Progenitor cell of endocrine pancreas (in vitro differentiated cells): ENCODE measurements around the gene FBXL13. TPM values are rescaled to one million over a fixed set of nuclear protein-coding genes. Genes with fewer than 3 reads are reported as not detected.
A peak's percentile ranks its signal among the peaks of the same experiment; 100 is the strongest.
"Not testable (repeated sequence)": the region's sequence is repeated elsewhere in the genome, so short reads cannot be mapped to it uniquely, and the experiment has no call there.

Source experiments
- DNase-seq: peaks from one replicate; pipeline ENCODE4 v3.0.0; 2021; ENCODE audit warnings: low spot score; ENCODE audit not compliant: unreplicated experiment
- H3K27ac Mint-ChIP-seq: 2 replicates; pipeline ENCODE4 v1.8.0; 2021; ENCODE audit warnings: mild to moderate bottlenecking, moderate library complexity, mixed read lengths
- H3K27me3 Mint-ChIP-seq: 2 replicates; pipeline ENCODE4 v1.8.0; 2021; ENCODE audit warnings: mixed read lengths
- H3K36me3 Mint-ChIP-seq: 2 replicates; pipeline ENCODE4 v1.8.0; 2022; ENCODE audit warnings: mixed read lengths; ENCODE audit not compliant: insufficient read depth
- H3K4me1 Mint-ChIP-seq: 2 replicates; pipeline ENCODE4 v1.8.0; 2021; ENCODE audit warnings: low read depth, mixed read lengths
- H3K4me3 Mint-ChIP-seq: 2 replicates; pipeline ENCODE4 v1.8.0; 2021; ENCODE audit warnings: low read depth, mild to moderate bottlenecking, moderate library complexity, mixed read lengths
- H3K9me3 Mint-ChIP-seq: 2 replicates; pipeline ENCODE4 v1.8.0; 2021; ENCODE audit warnings: low read depth, mixed read lengths
- total RNA-seq: library from RNA; stranded (reverse); gene quantifications from 2 replicates; pipeline ENCODE4 v1.2.1, GENCODE V29; 2021
- TF ChIP-seq, protein P1 (sequence below): fragments of 200-600 bp; sonication (generic); IDR thresholded peaks from one replicate; pipeline ENCODE4 v1.5.0; 2021; ENCODE audit warnings: antibody characterized with exemption, mild to moderate bottlenecking; ENCODE audit not compliant: unreplicated experiment

The FBXL13 gene
- total RNA-seq, 1 donor from 2014 or later: 9.1 TPM

DNA sequence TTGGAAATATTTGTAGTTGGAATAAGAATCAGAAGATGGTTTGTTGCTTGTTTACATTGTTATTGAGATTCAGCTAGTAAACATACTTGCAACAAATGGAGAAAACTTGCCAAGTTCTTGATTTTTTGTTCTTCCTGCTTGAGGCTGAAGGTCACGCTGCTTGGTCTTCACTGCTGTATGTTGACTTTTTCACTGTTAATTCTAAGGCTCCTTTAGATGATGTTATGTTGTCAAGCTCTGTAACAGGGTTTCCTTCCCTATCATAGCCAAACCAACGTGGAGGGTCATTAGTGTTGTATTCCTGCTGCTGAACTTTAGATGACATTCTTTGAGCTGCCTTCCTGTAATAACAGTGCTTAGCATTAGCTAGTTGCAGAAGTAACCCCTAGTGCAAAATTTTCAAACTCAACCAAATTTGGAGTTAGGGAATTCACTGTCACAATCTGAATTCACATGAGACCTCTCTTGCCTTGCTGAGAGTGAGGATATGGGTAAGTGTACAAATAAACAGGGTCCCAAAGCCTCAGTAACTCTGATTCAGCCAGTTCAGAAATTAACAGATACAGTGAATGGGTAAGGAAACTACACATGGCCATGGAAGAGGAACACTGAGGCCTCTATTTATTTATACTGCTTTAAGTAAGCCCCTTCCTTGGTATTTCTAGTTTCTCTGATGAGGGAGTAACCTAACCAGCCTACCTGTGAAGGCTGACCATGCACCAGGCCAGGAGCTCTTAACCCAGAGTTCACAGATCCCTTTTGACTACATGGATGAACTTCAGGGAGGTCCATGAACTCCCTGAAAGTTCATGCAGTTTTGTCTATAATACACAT, 261.2 kb downstream of the FBXL13 start:
- no peaks in the 10 kb centered on the region for H3K27me3 Mint-ChIP-seq
- DNase-seq: no peak
- H3K4me3 Mint-ChIP-seq: no peak overlapping the region
- H3K4me1 Mint-ChIP-seq: peaks cover 38% of the 10 kb centered on the region
- H3K36me3 Mint-ChIP-seq: peaks cover 19% of the 10 kb centered on the region
- TF ChIP-seq, protein P1, sequence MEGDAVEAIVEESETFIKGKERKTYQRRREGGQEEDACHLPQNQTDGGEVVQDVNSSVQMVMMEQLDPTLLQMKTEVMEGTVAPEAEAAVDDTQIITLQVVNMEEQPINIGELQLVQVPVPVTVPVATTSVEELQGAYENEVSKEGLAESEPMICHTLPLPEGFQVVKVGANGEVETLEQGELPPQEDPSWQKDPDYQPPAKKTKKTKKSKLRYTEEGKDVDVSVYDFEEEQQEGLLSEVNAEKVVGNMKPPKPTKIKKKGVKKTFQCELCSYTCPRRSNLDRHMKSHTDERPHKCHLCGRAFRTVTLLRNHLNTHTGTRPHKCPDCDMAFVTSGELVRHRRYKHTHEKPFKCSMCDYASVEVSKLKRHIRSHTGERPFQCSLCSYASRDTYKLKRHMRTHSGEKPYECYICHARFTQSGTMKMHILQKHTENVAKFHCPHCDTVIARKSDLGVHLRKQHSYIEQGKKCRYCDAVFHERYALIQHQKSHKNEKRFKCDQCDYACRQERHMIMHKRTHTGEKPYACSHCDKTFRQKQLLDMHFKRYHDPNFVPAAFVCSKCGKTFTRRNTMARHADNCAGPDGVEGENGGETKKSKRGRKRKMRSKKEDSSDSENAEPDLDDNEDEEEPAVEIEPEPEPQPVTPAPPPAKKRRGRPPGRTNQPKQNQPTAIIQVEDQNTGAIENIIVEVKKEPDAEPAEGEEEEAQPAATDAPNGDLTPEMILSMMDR: no peak
- H3K27ac Mint-ChIP-seq: no peak overlapping the region
- H3K9me3 Mint-ChIP-seq: no peaks in the 10 kb centered on the region

- H3K36me3 Mint-ChIP-seq: peaks cover 17% of the 10 kb centered on the region
- no peak for DNase-seq
- H3K4me3 Mint-ChIP-seq: no peak overlapping the region
- no peaks in the 10 kb centered on the region for H3K27me3 Mint-ChIP-seq
- H3K4me1 Mint-ChIP-seq: peaks cover 30% of the 10 kb centered on the region
- TF ChIP-seq, protein P1: no peak
- peak overlapping the region; percentile 59 for H3K27ac Mint-ChIP-seq
- no peaks in the 10 kb centered on the region for H3K9me3 Mint-ChIP-seq
Measured at GRCh38 chr7:102811942-102812678, 262.5 kb downstream of the FBXL13 start.

DNA sequence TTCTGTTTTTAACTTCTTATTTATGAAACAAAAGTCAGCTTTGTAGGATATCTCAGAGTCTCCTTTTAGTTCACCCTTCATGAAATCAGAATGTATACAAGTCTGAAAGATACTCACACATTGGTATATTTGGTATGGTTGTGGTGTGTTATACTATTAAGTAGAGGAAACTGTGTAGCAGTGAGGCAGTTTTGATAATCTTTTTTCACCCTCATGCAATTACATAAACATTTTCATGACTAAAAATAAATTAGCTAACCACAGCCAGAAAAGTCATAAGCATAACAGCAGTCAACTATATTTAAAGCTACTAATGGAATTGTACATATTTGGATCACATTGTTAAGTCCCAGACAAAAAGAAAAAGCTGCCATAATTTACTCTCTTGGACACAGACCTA, 263.7 kb downstream of the FBXL13 start:
- Mint-ChIP-seq H3K4me3 (no peak overlapping the region), H3K36me3 (peaks cover 15% of the 10 kb centered on the region), H3K27me3 (no peaks in the 10 kb centered on the region), H3K9me3 (no peaks in the 10 kb centered on the region), H3K27ac (no peak overlapping the region), H3K4me1 (peaks cover 30% of the 10 kb centered on the region)
- no peak for DNase-seq
- TF ChIP-seq, protein P1: no peak

GRCh38 chr7:102806613-102807012, 268.0 kb downstream of the FBXL13 start:
- no peaks in the 10 kb centered on the region for H3K27me3 Mint-ChIP-seq
- H3K36me3 Mint-ChIP-seq: peaks cover 29% of the 10 kb centered on the region
- TF ChIP-seq, protein P1: no peak
- H3K4me3 Mint-ChIP-seq: no peak overlapping the region
- no peak overlapping the region for H3K27ac Mint-ChIP-seq
- peaks cover 6% of the 10 kb centered on the region for H3K4me1 Mint-ChIP-seq
- DNase-seq: no peak
- peaks cover 33% of the 10 kb centered on the region for H3K9me3 Mint-ChIP-seq

DNA sequence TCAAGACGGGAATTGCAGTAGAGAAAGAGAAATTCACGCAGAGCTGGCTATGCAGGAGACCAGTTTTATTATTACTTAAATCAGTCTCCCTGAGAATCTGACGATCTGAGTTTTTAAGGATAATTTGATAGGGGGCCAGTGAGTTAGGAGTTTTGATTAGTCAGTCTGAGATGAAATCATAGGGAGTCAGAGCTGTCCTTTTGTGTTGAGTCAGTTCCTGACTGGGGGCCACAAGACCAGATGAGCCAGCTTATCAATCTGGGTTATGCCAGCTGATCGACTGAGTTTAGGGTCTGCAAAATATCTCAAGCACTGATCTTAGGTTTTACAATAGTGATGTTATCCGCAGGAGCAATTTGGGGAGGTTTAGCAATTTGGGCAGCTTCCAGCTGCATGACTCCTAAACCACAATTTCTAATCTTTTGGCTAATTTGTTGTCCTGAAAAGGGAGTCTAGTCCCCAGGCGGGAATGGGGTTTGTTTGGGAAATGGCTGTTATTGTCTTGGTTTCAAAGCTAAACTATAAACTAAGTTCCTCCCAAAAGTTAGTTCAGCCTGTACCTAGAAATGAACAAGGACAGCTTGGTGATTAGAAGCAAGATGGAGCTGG, 278.5 kb downstream of the FBXL13 start:
- DNase-seq, H3K4me3 Mint-ChIP-seq, H3K4me1 Mint-ChIP-seq, H3K27ac Mint-ChIP-seq, H3K27me3 Mint-ChIP-seq: not testable (repeated sequence)
- Mint-ChIP-seq H3K36me3 (peaks cover 30% of the 10 kb centered on the region), H3K9me3 (peaks cover 11% of the 10 kb centered on the region)

DNA sequence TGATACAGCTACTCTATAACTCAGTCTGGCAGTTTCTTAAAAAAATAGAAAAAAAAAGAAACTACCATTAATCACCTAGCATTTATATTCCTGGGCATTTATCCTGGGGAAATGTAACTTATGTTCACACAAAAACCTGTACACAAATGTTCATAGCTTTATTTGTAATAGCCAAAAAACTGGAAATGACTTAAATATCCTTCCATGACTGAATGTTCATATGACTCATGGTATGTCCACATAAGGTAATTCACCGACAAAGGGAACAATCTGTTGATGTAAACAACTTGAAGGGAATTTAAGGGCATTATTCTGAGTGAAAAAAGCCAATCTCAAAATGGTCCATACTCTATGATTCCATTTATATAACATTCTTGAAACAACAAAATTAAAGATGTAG, 280.0 kb downstream of the FBXL13 start:
- not testable (repeated sequence) for H3K4me1 Mint-ChIP-seq, H3K27ac Mint-ChIP-seq, H3K9me3 Mint-ChIP-seq, H3K4me3 Mint-ChIP-seq, DNase-seq, H3K27me3 Mint-ChIP-seq
- peaks cover 17% of the 10 kb centered on the region for H3K36me3 Mint-ChIP-seq

DNA sequence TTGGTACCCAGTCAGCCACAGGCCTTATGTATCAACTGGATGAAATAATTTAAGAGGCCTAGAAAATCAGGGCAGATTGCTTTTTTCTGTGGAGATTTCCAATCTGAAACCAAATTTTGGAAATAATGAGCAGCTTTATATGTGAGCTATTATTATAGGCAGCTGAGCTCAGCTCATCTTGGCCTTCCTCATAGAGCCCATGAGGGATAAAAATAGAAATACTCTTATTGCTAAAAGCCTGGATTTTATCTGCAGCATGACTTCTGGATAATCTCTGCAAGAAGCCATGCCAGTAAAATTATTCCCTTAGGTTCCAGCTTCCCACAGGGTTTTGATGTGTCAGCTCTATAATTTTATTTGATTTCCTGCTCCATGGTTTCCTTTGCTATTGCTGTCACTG, 282.8 kb downstream of the FBXL13 start:
- not testable (repeated sequence) for H3K9me3 Mint-ChIP-seq, H3K27ac Mint-ChIP-seq, H3K4me3 Mint-ChIP-seq, DNase-seq, H3K4me1 Mint-ChIP-seq, H3K36me3 Mint-ChIP-seq, H3K27me3 Mint-ChIP-seq

DNA sequence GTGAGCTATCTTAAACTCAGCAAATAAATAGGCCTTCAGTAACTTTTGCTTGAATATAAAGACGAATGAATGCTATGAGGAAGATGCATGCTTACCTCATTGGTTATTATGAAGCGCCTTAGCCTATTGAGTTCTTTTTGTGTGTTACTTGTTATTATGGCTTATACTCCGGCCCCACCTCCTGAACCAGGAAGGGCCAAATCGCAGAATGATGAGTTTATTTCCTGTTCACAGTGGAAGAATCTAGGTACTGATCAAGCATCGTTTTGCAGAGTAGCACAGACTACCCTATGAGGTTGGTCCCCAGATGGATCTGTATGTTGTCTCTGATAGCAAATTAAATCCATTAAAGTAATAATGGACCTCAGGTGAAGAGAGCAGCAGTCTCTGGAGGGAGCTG, 283.2 kb downstream of the FBXL13 start:
- H3K27me3 Mint-ChIP-seq, H3K4me1 Mint-ChIP-seq: not testable (repeated sequence)

More for the DNA sequence above, 283.2 kb downstream of the FBXL13 start:
- not testable (repeated sequence) for H3K27ac Mint-ChIP-seq, H3K9me3 Mint-ChIP-seq, H3K36me3 Mint-ChIP-seq, H3K4me3 Mint-ChIP-seq, DNase-seq
